Adrenal gland (tissue), 12 donors: ENCODE results near the gene ITPK1. TPM values are rescaled to one million over a fixed set of nuclear protein-coding genes. Genes with fewer than 3 reads are reported as not detected.

ENCODE experiments used
- DNase-seq, 7 donors: peaks; one replicate each; pipeline ENCODE4 v3.0.0-alpha.2; 2019 to 2020
- H3K27ac ChIP-seq, 5 donors: fragments of 200-600 bp; sonication (generic) in 4 of 5; 1 replicate in 3 of 5; 2 replicates in 2 of 5; pipeline versions ENCODE4 v1.5.1 to v1.8.0; 2016 to 2020; ENCODE audit warnings: mild to moderate bottlenecking in 1 of 5
- H3K27me3 ChIP-seq: fragments of 200-600 bp; 2 replicates; pipeline ENCODE4 v1.8.0; 2021
- H3K36me3 ChIP-seq, 2 donors: fragments of 200-600 bp; replicated peaks in 1 of 2; 1 replicate in 1 of 2; 2 replicates in 1 of 2; pipeline versions ENCODE4 v1.5.1 to v1.8.0; 2018 to 2022
- H3K4me1 ChIP-seq, 2 donors: fragments of 200-600 bp; replicated peaks in 1 of 2; 1 replicate in 1 of 2; 2 replicates in 1 of 2; pipeline versions ENCODE4 v1.5.1 to v1.8.0; 2018 to 2021
- H3K4me3 ChIP-seq, 4 donors: fragments of 200-600 bp; sonication (generic) in 3 of 4; one replicate each; pipeline ENCODE4 v1.5.1; 2016 to 2018
- H3K9me3 ChIP-seq, 3 donors: fragments of 200-600 bp; sonication (generic) in 1 of 3; replicated peaks in 1 of 3; 1 replicate in 2 of 3; 2 replicates in 1 of 3; pipeline versions ENCODE4 v1.5.1 to v1.8.0; 2016 to 2021
- POLR2A ChIP-seq, 2 donors: fragments of 450-650 bp; IDR thresholded peaks; one replicate each; pipeline ENCODE4 v1.6.1; 2017; ENCODE audit warnings: antibody characterized with exemption in 2 of 2, mild to moderate bottlenecking in 2 of 2, moderate library complexity in 1 of 2
- WGBS, 4 donors: extraction: QIAGEN DNeasy Blood & Tissue Kit in 2 of 4; methylation state at CpG; one replicate each; pipeline versions ENCODE4 v1.1.5 to v1.1.7; 2013 to 2017; 5-methylcytosine and 5-hydroxymethylcytosine counted together
- intact Hi-C, 2 donors: fragments of 100-400 bp; cut with DNase I; formaldehyde crosslinking; loops; one replicate each; pipeline versions ENCODE4 v1.14.1 to v1.15.0; 2022 to 2023
- polyA plus RNA-seq, 3 donors: library from polyadenylated mRNA; stranded (reverse); fragments of 200-250 nt in 2 of 3; fragments of 350-450 nt in 1 of 3; fragmentation: Illumina TruSeq in 1 of 3; extraction: RNeasy Lipid Tissue Mini Kit (QIAGEN cat#74804) in 1 of 3; gene quantifications; one replicate each; pipeline ENCODE4 v1.2.3, GENCODE V29; 2013 to 2014
- total RNA-seq, 9 donors: library from RNA; depleted of rRNA in 4 of 9; stranded (reverse); fragments of >200 nt in 4 of 9; fragments of 120-200 nt in 1 of 9; fragmentation: NEBNext Ultra II Directional in 1 of 9; extraction: Animal tissue kit (Norgen Biotek cat#: 25700) in 1 of 9; gene quantifications; one replicate each; pipeline versions ENCODE4 v1.1.0 to v1.2.4, GENCODE V29; 2013 to 2023
- TF ChIP-seq, protein P1 (sequence below), 6 experiments: fragments of 450-650 bp in 4 of 6; fragments of 200-600 bp in 2 of 6; sonication (generic) in 1 of 6; IDR thresholded peaks; 1 replicate in 5 of 6; 2 replicates in 1 of 6; pipeline versions ENCODE4 v1.5.1 to v1.8.0; 2016 to 2021; ENCODE audit warnings: antibody characterized with exemption in 6 of 6, mild to moderate bottlenecking in 2 of 6, moderate library complexity in 1 of 6
- donor health status: healthy with polysubstance abuse.
- donor health status: Bipolar disorder and iron deficiency.
- donor health status: DM: yes; HTN: yes; CAD: no.
- donor health status: DM: no; HTN: no; CAD: no.
- donor health status: DM: no; HTN: no; CAD: no.
- donor health status: DM: yes; HTN: yes; CAD: no.

Gene ITPK1
- total and polyA plus RNA-seq, 12 donors: 28.1 to 182 (median 49.2) TPM

DNA sequence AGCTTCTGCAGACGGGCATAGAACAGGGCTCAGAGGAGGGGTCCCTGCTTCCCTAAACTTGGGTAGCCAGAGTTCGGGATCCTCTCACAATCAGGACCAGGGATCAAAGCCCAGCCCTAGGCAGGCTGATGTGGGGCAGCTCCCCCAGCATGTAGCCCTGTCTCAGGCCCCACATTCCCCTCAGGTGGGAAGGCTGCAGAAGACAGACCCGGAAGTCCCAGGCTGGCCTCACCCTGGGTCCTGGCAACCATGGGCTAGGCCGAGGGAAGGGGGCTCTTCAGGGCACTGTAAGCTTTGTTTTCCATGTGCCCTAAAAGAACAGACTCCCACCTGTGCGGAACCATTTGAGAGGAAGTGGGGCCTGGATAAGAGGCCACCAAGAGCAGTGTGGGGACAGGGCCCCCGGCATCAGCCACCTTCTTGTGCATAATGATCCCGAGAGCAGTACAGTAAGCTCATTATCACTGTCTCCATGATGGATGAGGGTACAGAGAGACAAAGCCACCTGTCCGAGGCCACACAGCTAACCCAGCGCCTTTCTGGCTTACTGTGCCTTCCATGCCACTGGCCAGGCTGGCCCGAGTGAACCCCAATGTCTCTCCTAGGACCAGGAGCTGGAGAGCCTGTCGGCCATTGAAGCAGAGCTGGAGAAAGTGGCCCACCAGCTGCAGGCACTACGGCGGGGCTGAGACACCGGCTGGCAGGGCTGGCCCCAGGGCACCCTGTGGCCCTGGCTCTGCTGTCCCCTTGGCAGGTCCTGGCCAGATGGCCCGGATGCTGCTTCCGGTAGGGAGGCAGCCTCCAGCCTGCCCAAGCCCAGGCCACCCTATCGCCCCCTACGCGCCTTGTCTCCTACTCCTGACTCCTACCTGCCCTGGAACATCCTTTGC, 181.3 kb downstream of the ITPK1 start:
- WGBS, 4 donors: 84 to 88% (median 86%) methylated on average over 4 to 19 of the region's 19 CpGs
- no peak for DNase-seq
- Histone ChIP-seq H3K27ac (no peak overlapping the region), H3K9me3 (no peaks in the 10 kb centered on the region), H3K4me3 (no peak overlapping the region), H3K4me1 (no peaks in the 10 kb centered on the region), H3K27me3 (no peaks in the 10 kb centered on the region), H3K36me3 (no peaks in the 10 kb centered on the region)
- intact Hi-C loops: no loop called here
- TF ChIP-seq POLR2A (IDR thresholded peaks at IDR 0.05): no peak
- TF ChIP-seq, protein P1, sequence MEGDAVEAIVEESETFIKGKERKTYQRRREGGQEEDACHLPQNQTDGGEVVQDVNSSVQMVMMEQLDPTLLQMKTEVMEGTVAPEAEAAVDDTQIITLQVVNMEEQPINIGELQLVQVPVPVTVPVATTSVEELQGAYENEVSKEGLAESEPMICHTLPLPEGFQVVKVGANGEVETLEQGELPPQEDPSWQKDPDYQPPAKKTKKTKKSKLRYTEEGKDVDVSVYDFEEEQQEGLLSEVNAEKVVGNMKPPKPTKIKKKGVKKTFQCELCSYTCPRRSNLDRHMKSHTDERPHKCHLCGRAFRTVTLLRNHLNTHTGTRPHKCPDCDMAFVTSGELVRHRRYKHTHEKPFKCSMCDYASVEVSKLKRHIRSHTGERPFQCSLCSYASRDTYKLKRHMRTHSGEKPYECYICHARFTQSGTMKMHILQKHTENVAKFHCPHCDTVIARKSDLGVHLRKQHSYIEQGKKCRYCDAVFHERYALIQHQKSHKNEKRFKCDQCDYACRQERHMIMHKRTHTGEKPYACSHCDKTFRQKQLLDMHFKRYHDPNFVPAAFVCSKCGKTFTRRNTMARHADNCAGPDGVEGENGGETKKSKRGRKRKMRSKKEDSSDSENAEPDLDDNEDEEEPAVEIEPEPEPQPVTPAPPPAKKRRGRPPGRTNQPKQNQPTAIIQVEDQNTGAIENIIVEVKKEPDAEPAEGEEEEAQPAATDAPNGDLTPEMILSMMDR (IDR thresholded peaks at IDR 0.05): no peak

DNA sequence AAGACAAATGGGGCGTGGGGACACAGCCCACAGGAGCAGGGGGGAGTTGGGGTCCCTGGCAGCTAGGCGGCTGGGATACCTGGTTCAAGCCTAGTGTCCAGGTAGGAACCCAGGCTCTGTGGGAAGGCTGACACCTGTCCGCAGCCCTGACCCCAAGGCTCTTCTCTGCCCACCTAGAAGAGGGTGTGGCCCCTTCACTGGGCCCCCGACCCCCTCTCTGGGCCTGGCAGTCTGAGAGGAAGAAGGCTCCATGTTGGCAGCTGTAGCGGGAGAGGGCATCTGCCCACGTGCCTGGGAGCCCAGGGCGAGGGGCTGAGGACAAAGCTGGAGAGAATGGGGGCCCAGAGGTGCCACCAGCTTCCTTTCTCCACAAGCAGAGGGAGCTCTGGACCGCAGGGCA, 182.2 kb downstream of the ITPK1 start:
- no peaks in the 10 kb centered on the region for H3K9me3 ChIP-seq
- H3K4me3 ChIP-seq: no peak overlapping the region
- H3K27me3 ChIP-seq: no peaks in the 10 kb centered on the region
- intact Hi-C loops: no loop called here
- TF ChIP-seq, protein P1 (IDR thresholded peaks at IDR 0.05): no peak
- no peak for TF ChIP-seq POLR2A (IDR thresholded peaks at IDR 0.05)
- DNase-seq: no peak
- 80 to 91% (median 86%) methylated on average over 3 to 8 of the region's 8 CpGs for WGBS, 4 donors
- H3K36me3 ChIP-seq: no peaks in the 10 kb centered on the region
- peak overlapping the region in 1 of 5 donors; percentile 6 for H3K27ac ChIP-seq
- no peaks in the 10 kb centered on the region for H3K4me1 ChIP-seq

DNA sequence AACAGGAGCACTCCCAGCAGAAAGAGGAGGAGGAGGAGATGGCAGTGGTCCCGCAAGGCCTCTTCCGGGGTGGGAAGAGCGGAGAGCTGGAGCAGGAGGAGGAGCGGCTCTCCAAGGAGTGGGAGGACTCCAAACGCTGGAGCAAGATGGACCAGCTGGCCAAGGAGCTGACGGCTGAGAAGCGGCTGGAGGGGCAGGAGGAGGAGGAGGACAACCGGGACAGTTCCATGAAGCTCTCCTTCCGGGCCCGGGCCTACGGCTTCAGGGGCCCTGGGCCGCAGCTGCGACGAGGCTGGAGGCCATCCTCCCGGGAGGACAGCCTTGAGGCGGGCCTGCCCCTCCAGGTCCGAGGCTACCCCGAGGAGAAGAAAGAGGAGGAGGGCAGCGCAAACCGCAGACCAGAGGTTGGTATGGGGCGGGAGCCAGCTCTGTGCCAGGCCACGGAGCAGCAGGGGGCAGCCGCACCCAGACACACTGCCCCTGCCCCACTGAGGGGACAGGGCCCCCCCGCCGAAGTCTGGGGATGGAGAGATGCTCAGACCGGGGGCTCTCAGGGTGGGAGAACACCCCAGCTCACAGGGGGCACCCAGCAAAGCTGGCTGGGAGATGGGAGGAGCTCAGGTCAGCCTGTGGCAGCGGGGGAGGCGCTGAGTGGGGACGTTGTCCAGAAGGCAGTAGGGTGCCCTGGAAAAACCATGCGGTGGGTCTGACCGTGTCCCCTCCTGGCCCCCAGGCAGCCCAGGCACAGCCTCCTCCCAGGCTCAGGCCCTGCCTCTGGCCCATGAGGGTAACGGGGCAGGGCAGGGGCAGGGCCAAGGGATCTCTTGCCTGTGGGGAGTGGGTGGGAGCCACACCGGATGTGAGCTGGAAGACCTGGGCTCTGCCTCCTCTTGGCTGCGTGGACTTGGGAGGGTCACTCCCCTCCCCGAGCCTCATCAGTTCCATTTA, 183.0 kb downstream of the ITPK1 start:
- no peaks in the 10 kb centered on the region for H3K9me3 ChIP-seq
- WGBS, 4 donors: 72 to 80% (median 79%) methylated on average over 23 to 35 of the region's 35 CpGs
- TF ChIP-seq POLR2A (IDR thresholded peaks at IDR 0.05): no peak
- TF ChIP-seq, protein P1 (IDR thresholded peaks at IDR 0.05): no peak
- DNase-seq: no peak
- no peaks in the 10 kb centered on the region for H3K27me3 ChIP-seq
- intact Hi-C loops: no loop called here
- no peaks in the 10 kb centered on the region for H3K4me1 ChIP-seq
- H3K27ac ChIP-seq: peak overlapping the region in 1 of 5 donors; percentile 6
- no peak overlapping the region for H3K4me3 ChIP-seq
- H3K36me3 ChIP-seq: no peaks in the 10 kb centered on the region
